PC-3 (cell line): ENCODE results near the gene KLHL40. TPM values are rescaled to one million over a fixed set of nuclear protein-coding genes. Genes with fewer than 3 reads are reported as not detected.
"Not testable (repeated sequence)": the region's sequence is repeated elsewhere in the genome, so short reads cannot be mapped to it uniquely, and the experiment has no call there.

ENCODE experiments used
- ATAC-seq: fragments of 200-7000 bp; cut with Tn5 transposase; 2 replicates; pipeline ENCODE4 v1.9.1; 2020; ENCODE audit warnings: mild to moderate bottlenecking, moderate library complexity
- BruUV-seq: library from RNA; stranded (reverse); fragments of 400-500 nt; replicated peaks from 2 replicates; lab custom pipeline; 2021; lab: Mats Ljungman, UMichigan
- CTCF ChIA-PET: fragments of 300-600 bp; sonication (Branson Sonifier 250); formaldehyde crosslinking; loops from one replicate; lab custom pipeline; 2022; ENCODE audit warnings: antibody characterized with exemption; lab: Charles Lee
- POLR2A ChIA-PET: fragments of 300-600 bp; sonication (Branson Sonifier 250); formaldehyde crosslinking; loops from one replicate; lab custom pipeline; 2022; ENCODE audit warnings: antibody characterized with exemption; ENCODE audit not compliant: unreplicated experiment; lab: Charles Lee
- DNase-seq: peaks from one replicate; pipeline ENCODE4 v3.0.0-alpha.2; 2015
- H2AFZ ChIP-seq: fragments of 300-600 bp; sonication (generic); 2 replicates; pipeline ENCODE4 v1.6.0; 2016; ENCODE audit warnings: antibody characterized with exemption, low read length
- H3F3A ChIP-seq: fragments of 300-600 bp; sonication (generic); one replicate; pipeline ENCODE4 v1.6.0; 2017; ENCODE audit warnings: antibody characterized with exemption, low read length, control low read depth, mild to moderate bottlenecking; ENCODE audit not compliant: unreplicated experiment
- H3K27ac ChIP-seq: fragments of 300-600 bp; sonication (generic); 2 replicates; pipeline ENCODE4 v1.5.1; 2016; ENCODE audit warnings: mild to moderate bottlenecking, low read length
- H3K27me3 ChIP-seq: fragments of 300-600 bp; sonication (generic); 2 replicates; pipeline ENCODE4 v1.6.1; 2016; ENCODE audit warnings: low read length, mixed read lengths
- H3K36me3 ChIP-seq: fragments of 300-600 bp; sonication (generic); 2 replicates; pipeline ENCODE4 v1.6.1; 2016; ENCODE audit warnings: low read depth, mixed run types, low read length, mixed read lengths
- H3K4me1 ChIP-seq: fragments of 300-600 bp; sonication (generic); 2 replicates; pipeline ENCODE4 v1.5.1; 2016; ENCODE audit warnings: low read length; ENCODE audit not compliant: insufficient read depth
- H3K4me2 ChIP-seq: fragments of 300-600 bp; sonication (generic); 2 replicates; pipeline ENCODE4 v1.6.0; 2016; ENCODE audit warnings: low read length
- H3K4me3 ChIP-seq: fragments of 300-600 bp; sonication (generic); 2 replicates; pipeline ENCODE4 v1.5.1; 2016; ENCODE audit warnings: mild to moderate bottlenecking, low read length, mixed read lengths
- H3K79me2 ChIP-seq: fragments of 300-600 bp; sonication (generic); 2 replicates; pipeline ENCODE4 v1.6.1; 2017; ENCODE audit warnings: low read length, mixed read lengths
- H3K9ac ChIP-seq: fragments of 300-600 bp; sonication (generic); 2 replicates; pipeline ENCODE4 v1.6.0; 2016; ENCODE audit warnings: mild to moderate bottlenecking, low read length
- H3K9me2 ChIP-seq: fragments of 300-600 bp; sonication (generic); replicated peaks from 2 replicates; pipeline ENCODE4 v1.6.1; 2016; ENCODE audit warnings: mixed run types, low read length, mixed read lengths
- H3K9me3 ChIP-seq: fragments of 300-600 bp; sonication (generic); 2 replicates; pipeline ENCODE4 v1.6.1; 2016; ENCODE audit warnings: low read length, mixed read lengths
- H4K20me1 ChIP-seq: fragments of 300-600 bp; sonication (generic); 2 replicates; pipeline ENCODE4 v1.6.1; 2016; ENCODE audit warnings: low read length, mixed read lengths
- CTCF ChIP-seq: fragments of 300-600 bp; sonication (generic); conservative IDR thresholded peaks from 2 replicates; pipeline ENCODE4 v1.5.1; 2017; ENCODE audit warnings: antibody characterized with exemption, low read depth, mild to moderate bottlenecking, low read length
- EZH2 ChIP-seq: fragments of 300-600 bp; sonication (generic); IDR thresholded peaks from one replicate; pipeline ENCODE4 v1.6.1; 2017; ENCODE audit warnings: antibody characterized with exemption, mild to moderate bottlenecking, low read length; ENCODE audit not compliant: unreplicated experiment
- EZH2phosphoT487 ChIP-seq: fragments of 300-600 bp; sonication (generic); IDR thresholded peaks from 2 replicates; pipeline ENCODE4 v1.6.1; 2018; ENCODE audit warnings: mild to moderate bottlenecking, antibody characterized with exemption, low read length, borderline replicate concordance
- intact Hi-C: fragments of 100-400 bp; cut with micrococcal nuclease; formaldehyde crosslinking; loops from 2 replicates; pipeline ENCODE4 v1.9.0; 2023
- total RNA-seq: library from RNA; depleted of rRNA; stranded (reverse); fragments of >200 nt; gene quantifications from 2 replicates; pipeline ENCODE4 v1.2.3, GENCODE V29; 2014

The KLHL40 gene
- total RNA-seq, 1 experiment from 2014 or later: not detected

GRCh38 chr3:42719002-42719401 lies 33.7 kb downstream of the KLHL40 start:
- H4K20me1 ChIP-seq: no peaks in the 10 kb centered on the region
- CTCF ChIA-PET: no interaction called here
- H3K4me3 ChIP-seq: no peak overlapping the region
- H3K27me3 ChIP-seq: no peaks in the 10 kb centered on the region
- H3K36me3 ChIP-seq: no peaks in the 10 kb centered on the region
- H3F3A ChIP-seq: no peaks in the 10 kb centered on the region
- H3K27ac ChIP-seq: no peak overlapping the region
- POLR2A ChIA-PET: no interaction called here
- peaks cover 9% of the 10 kb centered on the region for H3K4me1 ChIP-seq
- H3K79me2 ChIP-seq: no peaks in the 10 kb centered on the region
- no TSS peak for BruUV-seq
- intact Hi-C loops: no loop called here
- DNase-seq (no peak), ATAC-seq (no peak)
- H2AFZ ChIP-seq: no peak overlapping the region
- TF ChIP-seq EZH2phosphoT487 (no peak), EZH2 (no peak), CTCF (no peak)
- H3K9me2 ChIP-seq: no peaks in the 10 kb centered on the region
- no peak overlapping the region for H3K9ac ChIP-seq
- H3K4me2 ChIP-seq: no peak overlapping the region
- H3K9me3 ChIP-seq: no peaks in the 10 kb centered on the region

DNA sequence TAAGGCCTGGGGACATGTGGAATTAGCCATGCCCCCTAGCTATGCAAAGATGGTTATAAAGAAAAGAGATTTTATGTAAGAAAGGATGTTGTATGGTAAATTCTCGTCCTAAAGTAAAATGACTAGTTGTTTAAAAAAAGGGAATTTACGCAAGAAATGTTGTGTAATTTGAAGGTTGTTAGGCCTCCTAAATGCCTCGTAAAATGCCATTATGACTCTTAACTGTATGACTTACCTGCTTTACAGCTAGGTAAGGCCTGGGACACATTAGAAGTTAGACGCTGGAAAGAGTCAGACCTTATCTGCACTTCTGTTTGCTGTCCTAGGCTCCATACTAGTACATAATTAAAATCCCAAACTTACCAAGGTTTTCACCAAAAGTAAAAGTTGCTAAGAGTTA lies 34.8 kb downstream of the KLHL40 start:
- Histone ChIP-seq H3K9me3 (no peaks in the 10 kb centered on the region), H3K79me2 (no peaks in the 10 kb centered on the region), H3K4me3 (no peak overlapping the region), H4K20me1 (no peaks in the 10 kb centered on the region), H3K4me1 (peaks cover 9% of the 10 kb centered on the region), H3K27ac (no peak overlapping the region), H3K27me3 (no peaks in the 10 kb centered on the region), H3F3A (no peaks in the 10 kb centered on the region), H3K36me3 (no peaks in the 10 kb centered on the region), H3K4me2 (no peak overlapping the region), H2AFZ (no peak overlapping the region), H3K9me2 (no peaks in the 10 kb centered on the region), H3K9ac (no peak overlapping the region)
- TF ChIP-seq EZH2phosphoT487: no peak
- TF ChIP-seq CTCF: no peak
- no peak for TF ChIP-seq EZH2
- 0 out of 2 replicates have a peak, but pooled peaks have one; percentile 40 for ATAC-seq
- no TSS peak for BruUV-seq
- intact Hi-C loops: no loop called here
- ChIA-PET POLR2A (no interaction called here), CTCF (no interaction called here)
- peak; percentile 58 for DNase-seq

DNA sequence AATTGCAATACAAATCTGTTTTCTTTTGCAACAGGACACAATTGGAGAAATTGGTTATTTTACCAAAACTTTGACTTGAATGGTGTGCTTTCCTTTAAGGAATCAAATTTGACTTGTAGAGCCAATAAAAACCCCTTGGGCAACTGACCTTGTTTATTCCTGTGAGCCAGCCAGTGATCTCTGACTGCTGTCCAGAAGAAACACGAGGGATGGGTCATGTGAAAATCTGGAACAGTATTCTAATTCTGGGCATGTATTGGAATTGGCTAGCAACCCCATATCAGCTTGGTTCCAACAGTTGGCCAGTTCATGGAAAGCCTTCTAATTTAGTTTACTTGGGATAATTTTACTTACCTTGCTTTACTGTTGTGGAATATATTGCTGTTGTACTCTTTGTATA lies 36.4 kb downstream of the KLHL40 start:
- Histone ChIP-seq H3K9ac (no peak overlapping the region), H4K20me1 (no peaks in the 10 kb centered on the region), H2AFZ (no peak overlapping the region), H3K9me3 (no peaks in the 10 kb centered on the region), H3K9me2 (no peaks in the 10 kb centered on the region), H3K4me2 (no peak overlapping the region), H3F3A (no peaks in the 10 kb centered on the region), H3K79me2 (no peaks in the 10 kb centered on the region), H3K27me3 (no peaks in the 10 kb centered on the region), H3K27ac (no peak overlapping the region), H3K36me3 (no peaks in the 10 kb centered on the region), H3K4me3 (no peak overlapping the region), H3K4me1 (peaks cover 9% of the 10 kb centered on the region)
- ATAC-seq (no peak), DNase-seq (no peak)
- BruUV-seq: no TSS peak
- intact Hi-C loops: no loop called here
- CTCF ChIA-PET: no interaction called here
- TF ChIP-seq CTCF (no peak), EZH2 (no peak), EZH2phosphoT487 (no peak)
- POLR2A ChIA-PET: no interaction called here

GRCh38 chr3:42722442-42722841 lies 37.1 kb downstream of the KLHL40 start:
- H3F3A ChIP-seq, H3K27me3 ChIP-seq, H3K4me3 ChIP-seq, ATAC-seq, H3K27ac ChIP-seq, POLR2A ChIA-PET, H2AFZ ChIP-seq, H3K4me2 ChIP-seq, H3K9ac ChIP-seq, intact Hi-C loops, CTCF ChIA-PET, H3K79me2 ChIP-seq, BruUV-seq, DNase-seq, H3K36me3 ChIP-seq, H4K20me1 ChIP-seq, H3K9me3 ChIP-seq, H3K4me1 ChIP-seq, H3K9me2 ChIP-seq: not testable (repeated sequence)
